ENCODE data around the gene SYNE2. TPM values are rescaled to one million over a fixed set of nuclear protein-coding genes. Genes with fewer than 3 reads are reported as not detected.
"Not testable (repeated sequence)": the region's sequence is repeated elsewhere in the genome, so short reads cannot be mapped to it uniquely, and the experiment has no call there.

Gene SYNE2
- total RNA-seq, 1 donor from 2014 or later = 28.4 TPM

GRCh38 chr14:64114166-64114565 lies 261.4 kb downstream of the SYNE2 start:
- no peak for TF ChIP-seq CTCF (IDR thresholded peaks at IDR 0.05)
- DNase-seq (ENCODE audit: extremely low spot score, unreplicated experiment) = no peak
- Mint-ChIP-seq H3K4me1 (ENCODE audit: unreplicated experiment) (peaks cover 7% of the 10 kb centered on the region), H3K4me3 (ENCODE audit: unreplicated experiment) (no peak overlapping the region), H3K36me3 (ENCODE audit: unreplicated experiment) (no peaks in the 10 kb centered on the region), H3K27me3 (ENCODE audit: unreplicated experiment) (no peaks in the 10 kb centered on the region), H3K9me3 (ENCODE audit: unreplicated experiment) (no peaks in the 10 kb centered on the region), H3K27ac (ENCODE audit: unreplicated experiment) (no peak overlapping the region)

GRCh38 chr14:64114796-64115195 lies 262.0 kb downstream of the SYNE2 start:
- no peaks in the 10 kb centered on the region for H3K27me3 Mint-ChIP-seq (ENCODE audit: unreplicated experiment)

GRCh38 chr14:64115401-64115800 lies 262.6 kb downstream of the SYNE2 start:
- H3K9me3 Mint-ChIP-seq (ENCODE audit: unreplicated experiment) = no peaks in the 10 kb centered on the region
- peaks cover 7% of the 10 kb centered on the region for H3K4me1 Mint-ChIP-seq (ENCODE audit: unreplicated experiment)
- no peak overlapping the region for H3K27ac Mint-ChIP-seq (ENCODE audit: unreplicated experiment)
- peaks cover 2% of the 10 kb centered on the region for H3K36me3 Mint-ChIP-seq (ENCODE audit: unreplicated experiment)
- no peak for DNase-seq (ENCODE audit: extremely low spot score, unreplicated experiment)
- no peaks in the 10 kb centered on the region for H3K27me3 Mint-ChIP-seq (ENCODE audit: unreplicated experiment)
- no peak for TF ChIP-seq CTCF (IDR thresholded peaks at IDR 0.05)
- no peak overlapping the region for H3K4me3 Mint-ChIP-seq (ENCODE audit: unreplicated experiment)

More at GRCh38 chr14:64114796-64115195, 262.0 kb downstream of the SYNE2 start:
- no peak overlapping the region for H3K4me3 Mint-ChIP-seq (ENCODE audit: unreplicated experiment)
- no peak overlapping the region for H3K27ac Mint-ChIP-seq (ENCODE audit: unreplicated experiment)
- H3K36me3 Mint-ChIP-seq (ENCODE audit: unreplicated experiment) = peaks cover 2% of the 10 kb centered on the region
- peaks cover 7% of the 10 kb centered on the region for H3K4me1 Mint-ChIP-seq (ENCODE audit: unreplicated experiment)
- no peaks in the 10 kb centered on the region for H3K9me3 Mint-ChIP-seq (ENCODE audit: unreplicated experiment)
- no peak for DNase-seq (ENCODE audit: extremely low spot score, unreplicated experiment)
- TF ChIP-seq CTCF (IDR thresholded peaks at IDR 0.05) = no peak

GRCh38 chr14:64117671-64118402 lies 265.0 kb downstream of the SYNE2 start:
- Mint-ChIP-seq H3K27ac (ENCODE audit: unreplicated experiment) (peak overlapping the region; percentile 6), H3K9me3 (ENCODE audit: unreplicated experiment) (no peaks in the 10 kb centered on the region), H3K27me3 (ENCODE audit: unreplicated experiment) (no peaks in the 10 kb centered on the region), H3K36me3 (ENCODE audit: unreplicated experiment) (peaks cover 5% of the 10 kb centered on the region), H3K4me1 (ENCODE audit: unreplicated experiment) (peaks cover 5% of the 10 kb centered on the region), H3K4me3 (ENCODE audit: unreplicated experiment) (no peak overlapping the region)
- TF ChIP-seq CTCF (IDR thresholded peaks at IDR 0.05) = peak; percentile 10
- no peak for DNase-seq (ENCODE audit: extremely low spot score, unreplicated experiment)

GRCh38 chr14:64118403-64118742 lies 265.6 kb downstream of the SYNE2 start:
- not testable (repeated sequence) for H3K36me3 Mint-ChIP-seq (ENCODE audit: unreplicated experiment); H3K27me3 Mint-ChIP-seq (ENCODE audit: unreplicated experiment); H3K9me3 Mint-ChIP-seq (ENCODE audit: unreplicated experiment); H3K4me3 Mint-ChIP-seq (ENCODE audit: unreplicated experiment); H3K4me1 Mint-ChIP-seq (ENCODE audit: unreplicated experiment); DNase-seq (ENCODE audit: extremely low spot score, unreplicated experiment)
- H3K27ac Mint-ChIP-seq (ENCODE audit: unreplicated experiment) = peak overlapping the region; percentile 6

Data from osteocyte (in vitro differentiated cells).